Measurements from ENCODE around the gene RDH16.
"Not testable (repeated sequence)": the region's sequence is repeated elsewhere in the genome, so short reads cannot be mapped to it uniquely, and the experiment has no call there.

DNA sequence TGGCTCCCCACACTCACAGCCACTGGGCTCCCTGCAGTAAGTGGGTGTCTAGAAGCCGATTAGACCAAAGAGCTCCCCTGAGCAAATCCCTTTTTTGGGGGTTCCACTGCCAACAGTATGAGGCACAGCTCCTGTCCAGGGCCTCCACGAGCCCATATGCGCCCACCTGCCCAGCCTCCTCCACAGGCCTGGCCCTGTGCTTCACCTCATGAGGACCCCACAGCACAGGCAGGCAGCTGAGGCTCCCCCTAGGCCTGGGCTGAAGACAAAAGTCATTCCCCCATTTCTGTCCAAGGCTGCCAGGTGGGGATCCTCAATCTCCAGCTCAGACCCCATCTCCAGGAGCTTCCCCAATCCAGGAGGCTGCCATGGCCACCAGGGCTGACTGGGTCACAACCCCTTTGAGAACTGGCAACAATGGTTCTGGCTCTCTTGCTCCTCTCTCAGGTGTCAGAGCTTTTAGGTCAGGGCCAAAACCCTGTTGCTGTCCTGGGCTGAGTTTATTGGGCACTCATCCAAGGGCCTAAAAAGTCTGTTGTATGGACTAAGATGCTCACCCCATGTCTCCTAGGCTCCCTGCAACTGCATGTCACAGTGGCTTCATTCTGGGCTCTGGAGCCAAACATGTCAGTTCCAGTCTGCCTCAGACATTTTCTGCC, 25.3 kb upstream of the RDH16 start:
- not testable (repeated sequence) for TF ChIP-seq POLR2AphosphoS5, CTCF, POLR2A (IDR thresholded peaks at IDR 0.05)
